Activated CD4-positive, alpha-beta memory T cell treated with anti-CD3 and anti-CD28 coated beads for 36 hours (primary cell): Measurements from ENCODE around the gene PC. TPM values are rescaled to one million over a fixed set of nuclear protein-coding genes. Genes with fewer than 3 reads are reported as not detected.
"Not testable (repeated sequence)": the region's sequence is repeated elsewhere in the genome, so short reads cannot be mapped to it uniquely, and the experiment has no call there.

Source experiments
- CTCF ChIA-PET: fragments of 350-600 bp; sonication (Branson Sonifier 250); formaldehyde crosslinking; loops from one replicate; lab custom pipeline; 2021; ENCODE audit warnings: antibody characterized with exemption, inconsistent platforms; lab: Charles Lee
- POLR2A ChIA-PET: fragments of 350-600 bp; sonication (Branson Sonifier 250); formaldehyde crosslinking; loops from one replicate; lab custom pipeline; 2021; ENCODE audit warnings: antibody characterized with exemption; lab: Charles Lee
- DNase-seq: peaks from one replicate; pipeline ENCODE4 v3.0.0-alpha.2; 2020
- H3K27ac Mint-ChIP-seq: one replicate; pipeline ENCODE4 v1.8.0; 2021; ENCODE audit warnings: mixed read lengths
- H3K27me3 Mint-ChIP-seq: one replicate; pipeline ENCODE4 v1.8.0; 2021; ENCODE audit warnings: mixed read lengths
- H3K36me3 Mint-ChIP-seq: one replicate; pipeline ENCODE4 v1.8.0; 2021; ENCODE audit warnings: mixed read lengths
- H3K4me1 Mint-ChIP-seq: one replicate; pipeline ENCODE4 v1.8.0; 2021; ENCODE audit warnings: low read depth, mixed read lengths
- H3K4me3 Mint-ChIP-seq: one replicate; pipeline ENCODE4 v1.8.0; 2021; ENCODE audit warnings: mild to moderate bottlenecking, mixed read lengths
- H3K9me3 Mint-ChIP-seq: one replicate; pipeline ENCODE4 v1.8.0; 2021; ENCODE audit warnings: mixed read lengths
- intact Hi-C: fragments of 100-400 bp; cut with micrococcal nuclease; formaldehyde crosslinking; loops from one replicate; pipeline ENCODE4 v1.15.1; 2023
- total RNA-seq, 2 experiments: library from RNA; stranded (reverse); gene quantifications; one replicate each; pipeline ENCODE4 v1.2.3, GENCODE V29; 2021

The PC gene
- total RNA-seq, 2 experiments from 2014 or later: 13.1 to 15.3 TPM

GRCh38 chr11:66988741-66989140, 30.6 kb upstream of the PC start:
- H3K4me3 Mint-ChIP-seq, intact Hi-C loops, H3K27ac Mint-ChIP-seq, H3K36me3 Mint-ChIP-seq, DNase-seq, H3K4me1 Mint-ChIP-seq, CTCF ChIA-PET, H3K27me3 Mint-ChIP-seq, POLR2A ChIA-PET, H3K9me3 Mint-ChIP-seq: not testable (repeated sequence)

GRCh38 chr11:66987924-66988637, 29.9 kb upstream of the PC start:
- intact Hi-C loops: no loop called here
- H3K4me3 Mint-ChIP-seq: no peak overlapping the region
- H3K9me3 Mint-ChIP-seq: no peaks in the 10 kb centered on the region
- no peaks in the 10 kb centered on the region for H3K36me3 Mint-ChIP-seq
- no peaks in the 10 kb centered on the region for H3K4me1 Mint-ChIP-seq
- CTCF ChIA-PET: no interaction called here
- no peak for DNase-seq
- H3K27ac Mint-ChIP-seq: no peak overlapping the region
- H3K27me3 Mint-ChIP-seq: peaks cover 4% of the 10 kb centered on the region
- POLR2A ChIA-PET: no interaction called here

DNA sequence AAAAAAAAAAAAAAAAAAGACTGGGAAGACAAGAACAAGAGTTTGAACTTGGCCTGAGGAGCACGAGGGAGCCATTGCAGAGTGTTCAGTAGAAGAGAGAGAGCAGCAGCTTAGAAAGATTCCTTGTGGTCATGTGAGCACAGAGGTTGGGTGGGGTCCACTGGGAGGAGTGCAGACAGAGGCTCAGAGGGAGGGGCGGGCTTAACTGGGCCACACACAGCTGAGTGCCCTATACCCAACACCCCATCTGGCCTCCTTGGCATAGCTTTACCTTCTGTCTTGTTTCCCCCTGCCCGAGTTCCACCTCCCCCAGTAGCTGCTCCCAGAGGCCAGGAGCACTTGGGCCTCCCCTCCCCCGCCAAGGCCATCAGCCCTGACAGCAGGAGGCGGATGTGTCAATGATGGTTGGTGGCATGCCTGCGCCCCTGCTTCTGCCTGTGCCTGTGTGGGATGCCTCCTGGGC, 29.0 kb upstream of the PC start:
- Mint-ChIP-seq H3K4me3 (no peak overlapping the region), H3K27ac (no peak overlapping the region), H3K27me3 (peaks cover 6% of the 10 kb centered on the region), H3K9me3 (no peaks in the 10 kb centered on the region), H3K36me3 (no peaks in the 10 kb centered on the region), H3K4me1 (peaks cover 1% of the 10 kb centered on the region)
- CTCF ChIA-PET: no interaction called here
- POLR2A ChIA-PET: no interaction called here
- intact Hi-C loops: no loop called here
- DNase-seq: no peak

DNA sequence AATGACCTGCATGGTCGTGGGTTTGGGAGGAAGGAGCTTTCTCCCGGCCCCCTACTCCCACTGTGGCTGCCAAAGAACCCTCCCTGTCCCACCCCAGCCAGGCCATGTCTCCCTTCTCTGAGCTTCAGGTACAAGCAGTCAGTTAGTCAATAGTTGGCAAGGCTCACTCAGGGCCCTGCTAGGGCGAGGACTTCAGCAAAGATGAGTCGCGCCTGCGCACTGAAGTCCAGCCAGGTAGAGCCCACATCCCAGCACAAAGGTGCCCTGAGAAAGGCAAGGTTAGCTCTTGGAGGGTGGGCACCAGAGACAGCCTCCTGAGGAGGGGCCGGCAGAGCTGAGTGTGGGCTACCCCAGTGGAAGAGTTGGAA, 28.0 kb upstream of the PC start:
- ChIA-PET CTCF (no interaction called here), POLR2A (no interaction called here)
- Mint-ChIP-seq H3K27me3 (peaks cover 4% of the 10 kb centered on the region), H3K9me3 (no peaks in the 10 kb centered on the region), H3K4me1 (peaks cover 4% of the 10 kb centered on the region), H3K36me3 (no peaks in the 10 kb centered on the region), H3K27ac (no peak overlapping the region), H3K4me3 (no peak overlapping the region)
- no peak for DNase-seq
- intact Hi-C loops: no loop called here

DNA sequence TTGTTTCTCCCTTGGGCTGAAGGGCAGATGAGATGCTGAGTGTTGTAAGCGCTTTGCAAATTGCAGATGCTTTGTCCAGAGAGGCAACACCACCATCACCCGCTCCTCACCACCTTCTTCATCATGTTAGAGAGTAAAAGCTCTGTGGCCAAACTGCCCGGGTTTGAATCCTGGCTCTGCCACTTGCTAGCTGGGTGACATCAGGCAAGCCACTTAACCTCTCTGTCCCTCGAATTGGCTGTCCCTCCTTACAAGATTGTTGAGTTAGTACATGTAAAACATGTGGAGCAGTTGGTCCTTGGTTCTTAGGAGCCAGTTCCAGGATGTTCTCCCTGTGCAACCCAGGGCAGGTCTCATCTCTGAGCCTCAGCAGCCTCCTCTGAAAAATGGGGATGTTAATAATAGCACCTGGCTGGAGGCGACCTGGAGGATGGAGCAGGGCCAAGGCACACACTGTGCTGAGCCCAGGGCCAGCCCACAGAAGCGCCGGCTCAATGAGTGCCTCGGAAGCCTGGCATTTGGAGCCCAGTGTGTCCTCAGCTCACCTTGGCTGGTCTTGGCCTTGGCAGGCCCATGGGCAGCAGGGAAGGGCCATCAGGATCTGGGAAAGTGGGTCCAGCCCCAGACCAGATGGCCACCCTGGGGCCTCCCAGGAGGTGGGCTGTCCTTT, 27.5 kb upstream of the PC start:
- intact Hi-C loops: no loop called here
- POLR2A ChIA-PET: no interaction called here
- Mint-ChIP-seq H3K27me3 (peaks cover 4% of the 10 kb centered on the region), H3K9me3 (no peaks in the 10 kb centered on the region), H3K4me1 (peaks cover 4% of the 10 kb centered on the region), H3K27ac (no peak overlapping the region), H3K36me3 (no peaks in the 10 kb centered on the region), H3K4me3 (no peak overlapping the region)
- CTCF ChIA-PET: no interaction called here
- DNase-seq: no peak

GRCh38 chr11:66983275-66983924, 25.2 kb upstream of the PC start:
- H3K9me3 Mint-ChIP-seq: peaks cover 11% of the 10 kb centered on the region
- no peak overlapping the region for H3K27ac Mint-ChIP-seq
- H3K27me3 Mint-ChIP-seq: peaks cover 4% of the 10 kb centered on the region
- H3K36me3 Mint-ChIP-seq: peaks cover 4% of the 10 kb centered on the region
- CTCF ChIA-PET: no interaction called here
- no peak for DNase-seq
- H3K4me3 Mint-ChIP-seq: no peak overlapping the region
- H3K4me1 Mint-ChIP-seq: peaks cover 4% of the 10 kb centered on the region
- POLR2A ChIA-PET: no interaction called here
- intact Hi-C loops: no loop called here

GRCh38 chr11:66981976-66982578, 23.9 kb upstream of the PC start:
- Mint-ChIP-seq H3K27me3 (peaks cover 4% of the 10 kb centered on the region), H3K4me3 (no peak overlapping the region), H3K9me3 (peaks cover 18% of the 10 kb centered on the region), H3K27ac (no peak overlapping the region), H3K36me3 (peaks cover 4% of the 10 kb centered on the region), H3K4me1 (peaks cover 4% of the 10 kb centered on the region)
- ChIA-PET CTCF (no interaction called here), POLR2A (interaction anchor here (0.6 kb wide), 1 partner anchor 162 kb away, joined by 3 read pairs; no protein-coding TSS in a partner anchor)
- peak; percentile 48 for DNase-seq
- intact Hi-C loops: no loop called here

DNA sequence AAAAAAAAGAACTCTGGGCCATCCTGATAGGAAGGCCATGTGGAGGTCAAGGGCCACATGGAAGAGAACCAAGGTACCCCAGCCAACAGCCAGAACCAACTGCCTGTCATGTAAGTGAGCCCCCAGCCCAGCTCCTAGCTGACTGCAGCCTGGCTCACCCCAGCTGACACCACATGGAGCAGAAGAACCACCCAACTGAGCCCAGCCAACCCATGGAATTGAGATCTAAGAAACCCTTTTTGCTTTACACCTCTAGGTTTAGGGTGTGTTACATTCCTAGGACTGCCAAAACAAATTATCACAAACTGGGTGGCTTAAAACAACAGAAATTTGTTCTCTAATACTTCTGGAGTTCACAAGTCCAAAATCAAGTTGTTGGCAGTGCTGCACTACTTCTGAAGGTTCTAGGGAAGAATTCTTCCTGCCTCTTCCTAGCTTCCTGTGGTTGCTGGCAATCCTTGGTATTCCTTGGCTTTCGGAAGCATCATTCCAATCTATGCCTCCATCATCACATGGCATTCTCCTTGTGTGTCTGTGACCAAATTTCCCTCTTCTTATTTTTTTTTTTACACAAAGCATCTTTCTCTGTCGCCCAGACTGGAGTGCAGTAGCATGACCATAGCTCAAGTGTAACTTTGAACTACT, 21.3 kb upstream of the PC start:
- peaks cover 4% of the 10 kb centered on the region for H3K36me3 Mint-ChIP-seq
- no peak overlapping the region for H3K27ac Mint-ChIP-seq
- POLR2A ChIA-PET: no interaction called here
- H3K4me3 Mint-ChIP-seq: no peak overlapping the region
- peaks cover 18% of the 10 kb centered on the region for H3K9me3 Mint-ChIP-seq
- intact Hi-C loops: no loop called here
- H3K4me1 Mint-ChIP-seq: peaks cover 4% of the 10 kb centered on the region
- DNase-seq: no peak
- H3K27me3 Mint-ChIP-seq: peaks cover 4% of the 10 kb centered on the region
- CTCF ChIA-PET: no interaction called here

DNA sequence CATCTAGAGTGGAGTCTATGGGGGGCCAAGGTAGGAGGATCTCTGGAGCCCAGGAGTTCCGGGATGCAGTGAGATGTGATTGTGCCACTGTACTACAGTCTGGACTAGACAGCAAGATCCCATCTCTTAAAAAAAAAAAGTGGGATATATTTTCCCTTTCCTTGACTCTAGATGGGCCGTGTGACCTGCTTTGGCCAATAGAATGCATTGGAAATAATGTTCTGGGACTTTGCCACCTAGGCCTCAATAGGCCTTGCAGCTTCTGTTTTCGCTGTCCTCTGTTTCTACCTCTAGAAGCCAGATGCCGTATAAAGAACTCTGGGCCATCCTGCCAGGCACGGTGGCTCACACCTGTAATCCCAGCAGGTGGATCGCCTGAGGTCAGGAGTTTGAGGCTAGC, 20.5 kb upstream of the PC start:
- H3K36me3 Mint-ChIP-seq: peaks cover 4% of the 10 kb centered on the region
- H3K4me1 Mint-ChIP-seq: peaks cover 4% of the 10 kb centered on the region
- peaks cover 18% of the 10 kb centered on the region for H3K9me3 Mint-ChIP-seq
- POLR2A ChIA-PET: no interaction called here
- CTCF ChIA-PET: no interaction called here
- no peak overlapping the region for H3K4me3 Mint-ChIP-seq
- peaks cover 4% of the 10 kb centered on the region for H3K27me3 Mint-ChIP-seq
- no peak for DNase-seq
- H3K27ac Mint-ChIP-seq: no peak overlapping the region
- intact Hi-C loops: no loop called here

- ChIA-PET POLR2A (no interaction called here), CTCF (no interaction called here)
- H3K27me3 Mint-ChIP-seq: peaks cover 4% of the 10 kb centered on the region
- H3K27ac Mint-ChIP-seq: no peak overlapping the region
- H3K4me3 Mint-ChIP-seq: no peak overlapping the region
- peaks cover 18% of the 10 kb centered on the region for H3K9me3 Mint-ChIP-seq
- DNase-seq: no peak
- intact Hi-C loops: no loop called here
- peaks cover 4% of the 10 kb centered on the region for H3K36me3 Mint-ChIP-seq
- peaks cover 4% of the 10 kb centered on the region for H3K4me1 Mint-ChIP-seq
Observed at GRCh38 chr11:66978229-66978628, 20.0 kb upstream of the PC start.

- CTCF ChIA-PET: interaction anchor here (1.0 to 1.7 kb wide), 5 partner anchors 15 to 591 kb away, joined by 3 to 8 read pairs (median 3); no protein-coding TSS in a partner anchor
- no peak overlapping the region for H3K4me3 Mint-ChIP-seq
- POLR2A ChIA-PET: no interaction called here
- peaks cover 4% of the 10 kb centered on the region for H3K36me3 Mint-ChIP-seq
- intact Hi-C loops: no loop called here
- H3K9me3 Mint-ChIP-seq: peaks cover 18% of the 10 kb centered on the region
- DNase-seq: no peak
- H3K27ac Mint-ChIP-seq: no peak overlapping the region
- peaks cover 7% of the 10 kb centered on the region for H3K27me3 Mint-ChIP-seq
- H3K4me1 Mint-ChIP-seq: no peaks in the 10 kb centered on the region
Observed at GRCh38 chr11:66976925-66977324, 18.7 kb upstream of the PC start.

DNA sequence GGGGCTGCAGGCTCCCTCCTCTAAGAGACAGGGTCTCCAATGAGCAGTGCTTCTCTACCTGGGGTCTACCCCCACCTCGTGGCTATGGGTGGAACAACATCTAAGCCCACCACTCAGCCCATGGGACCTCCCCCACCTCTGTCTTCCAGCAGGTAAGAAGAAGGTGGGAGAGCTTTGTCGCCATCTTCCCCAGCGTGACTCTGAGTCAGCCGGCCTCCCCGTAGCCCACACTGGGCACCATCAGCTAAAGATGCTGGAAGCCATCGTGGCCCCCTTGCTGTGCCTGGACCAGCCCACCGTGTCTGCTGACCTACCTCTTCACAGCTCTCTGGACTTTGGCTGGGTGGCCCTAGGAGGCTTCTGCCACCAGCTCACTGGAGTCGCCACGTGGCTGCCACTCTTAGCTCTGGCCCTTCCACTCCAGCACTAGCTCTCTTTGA, 17.9 kb upstream of the PC start:
- DNase-seq: peak; percentile 40
- Mint-ChIP-seq H3K9me3 (peaks cover 18% of the 10 kb centered on the region), H3K4me3 (no peak overlapping the region), H3K36me3 (peaks cover 4% of the 10 kb centered on the region), H3K27me3 (peaks cover 7% of the 10 kb centered on the region), H3K4me1 (peaks cover 4% of the 10 kb centered on the region), H3K27ac (no peak overlapping the region)
- CTCF ChIA-PET: interaction anchor here (0.6 to 1.7 kb wide), 10 partner anchors 15 to 590 kb away, joined by 3 to 8 read pairs (median 4); no protein-coding TSS in a partner anchor
- POLR2A ChIA-PET: no interaction called here
- intact Hi-C loops: no loop called here
